Lower leg skin (tissue), 4 donors: ENCODE results near the gene LRP5. TPM values are rescaled to one million over a fixed set of nuclear protein-coding genes. Genes with fewer than 3 reads are reported as not detected.
"Not testable (repeated sequence)": the region's sequence is repeated elsewhere in the genome, so short reads cannot be mapped to it uniquely, and the experiment has no call there.

ENCODE experiments used
- DNase-seq, 2 donors: peaks; one replicate each; pipeline ENCODE4 v3.0.0-alpha.2; 2019; ENCODE audit warnings: low spot score in 2 of 2
- H3K4me3 ChIP-seq: fragments of 200-600 bp; sonication (generic); 2 replicates; pipeline ENCODE4 v1.5.1; 2017; ENCODE audit warnings: mild to moderate bottlenecking, low read depth; ENCODE audit not compliant: poor library complexity, severe bottlenecking
- POLR2A ChIP-seq, 2 donors: fragments of 450-650 bp; IDR thresholded peaks; one replicate each; pipeline ENCODE4 v1.6.1; 2016 to 2017; ENCODE audit warnings: antibody characterized with exemption in 2 of 2, mild to moderate bottlenecking in 1 of 2, moderate library complexity in 1 of 2
- WGBS, 2 donors: methylation state at CpG; one replicate each; pipeline ENCODE4 v1.1.5; 2018; 5-methylcytosine and 5-hydroxymethylcytosine counted together
- intact Hi-C: fragments of 100-400 bp; cut with DNase I; formaldehyde crosslinking; loops from one replicate; pipeline ENCODE4 v1.15.0; 2023; ENCODE audit warnings: low total_unique reads
- total RNA-seq, 4 donors: library from RNA; depleted of rRNA; stranded (reverse); fragments of >200 nt; gene quantifications; one replicate each; pipeline ENCODE4 v1.1.0, GENCODE V29; 2016
- TF ChIP-seq, protein P1 (sequence below), 3 donors: fragments of 450-650 bp; IDR thresholded peaks; one replicate each; pipeline ENCODE4 v1.5.1; 2016; ENCODE audit warnings: antibody characterized with exemption in 3 of 3, mild to moderate bottlenecking in 3 of 3, moderate library complexity in 2 of 3

LRP5 gene
- total RNA-seq, 4 donors from 2014 or later: 25.0 to 53.5 (median 29.3) TPM

- H3K4me3 ChIP-seq: no peak overlapping the region
- no peak for DNase-seq
- 83 to 87% methylated on average over 1 of the region's 1 CpG for WGBS, 2 donors
- TF ChIP-seq, protein P1, sequence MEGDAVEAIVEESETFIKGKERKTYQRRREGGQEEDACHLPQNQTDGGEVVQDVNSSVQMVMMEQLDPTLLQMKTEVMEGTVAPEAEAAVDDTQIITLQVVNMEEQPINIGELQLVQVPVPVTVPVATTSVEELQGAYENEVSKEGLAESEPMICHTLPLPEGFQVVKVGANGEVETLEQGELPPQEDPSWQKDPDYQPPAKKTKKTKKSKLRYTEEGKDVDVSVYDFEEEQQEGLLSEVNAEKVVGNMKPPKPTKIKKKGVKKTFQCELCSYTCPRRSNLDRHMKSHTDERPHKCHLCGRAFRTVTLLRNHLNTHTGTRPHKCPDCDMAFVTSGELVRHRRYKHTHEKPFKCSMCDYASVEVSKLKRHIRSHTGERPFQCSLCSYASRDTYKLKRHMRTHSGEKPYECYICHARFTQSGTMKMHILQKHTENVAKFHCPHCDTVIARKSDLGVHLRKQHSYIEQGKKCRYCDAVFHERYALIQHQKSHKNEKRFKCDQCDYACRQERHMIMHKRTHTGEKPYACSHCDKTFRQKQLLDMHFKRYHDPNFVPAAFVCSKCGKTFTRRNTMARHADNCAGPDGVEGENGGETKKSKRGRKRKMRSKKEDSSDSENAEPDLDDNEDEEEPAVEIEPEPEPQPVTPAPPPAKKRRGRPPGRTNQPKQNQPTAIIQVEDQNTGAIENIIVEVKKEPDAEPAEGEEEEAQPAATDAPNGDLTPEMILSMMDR (IDR thresholded peaks at IDR 0.05): no peak
- TF ChIP-seq POLR2A (IDR thresholded peaks at IDR 0.05): no peak
- intact Hi-C loops: no loop called here
Observed at GRCh38 chr11:68473693-68474092, 161.3 kb downstream of the LRP5 start.

- intact Hi-C loops: not testable (repeated sequence)
Observed at GRCh38 chr11:68475626-68476025, 163.2 kb downstream of the LRP5 start.

GRCh38 chr11:68479390-68479789 is 167.0 kb downstream of the LRP5 start:
- TF ChIP-seq POLR2A (IDR thresholded peaks at IDR 0.05): no peak
- TF ChIP-seq, protein P1 (IDR thresholded peaks at IDR 0.05): no peak
- H3K4me3 ChIP-seq: no peak overlapping the region
- intact Hi-C loops: no loop called here
- 87 to 93% methylated on average over 3 of the region's 3 CpGs for WGBS, 2 donors
- DNase-seq: no peak

More at GRCh38 chr11:68475626-68476025, 163.2 kb downstream of the LRP5 start:
- DNase-seq, H3K4me3 ChIP-seq: not testable (repeated sequence)
- WGBS, 2 donors: 92 to 98% methylated on average over 18 to 26 of the region's 34 CpGs

DNA sequence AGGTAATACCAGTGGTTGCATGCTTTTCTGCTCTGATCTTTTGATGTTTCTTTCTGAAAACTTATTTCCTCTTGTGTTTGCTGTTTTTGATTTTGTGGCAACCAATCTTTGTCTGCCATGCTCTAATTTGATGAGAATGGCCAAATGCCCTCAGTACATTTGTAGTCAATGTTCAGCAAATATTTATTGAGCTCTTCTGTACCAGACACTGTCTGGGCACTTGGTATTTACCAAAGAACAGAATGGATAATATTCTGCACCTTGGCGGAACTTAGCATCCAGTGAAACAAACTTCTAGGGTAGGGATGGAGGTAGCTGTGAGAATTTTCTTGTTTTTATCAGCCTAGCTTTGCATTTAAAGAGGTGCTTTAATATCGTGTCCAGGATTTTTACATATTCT is 167.8 kb downstream of the LRP5 start:
- 79 to 87% methylated on average over 2 of the region's 2 CpGs for WGBS, 2 donors
- no peak for TF ChIP-seq POLR2A (IDR thresholded peaks at IDR 0.05)
- TF ChIP-seq, protein P1 (IDR thresholded peaks at IDR 0.05): no peak
- intact Hi-C loops: no loop called here
- no peak overlapping the region for H3K4me3 ChIP-seq
- DNase-seq: no peak

- 23 to 27% methylated on average over 3 of the region's 3 CpGs for WGBS, 2 donors
- TF ChIP-seq, protein P1 (IDR thresholded peaks at IDR 0.05): no peak
- TF ChIP-seq POLR2A (IDR thresholded peaks at IDR 0.05): no peak
Observed at GRCh38 chr11:68480852-68481510, 168.6 kb downstream of the LRP5 start.

DNA sequence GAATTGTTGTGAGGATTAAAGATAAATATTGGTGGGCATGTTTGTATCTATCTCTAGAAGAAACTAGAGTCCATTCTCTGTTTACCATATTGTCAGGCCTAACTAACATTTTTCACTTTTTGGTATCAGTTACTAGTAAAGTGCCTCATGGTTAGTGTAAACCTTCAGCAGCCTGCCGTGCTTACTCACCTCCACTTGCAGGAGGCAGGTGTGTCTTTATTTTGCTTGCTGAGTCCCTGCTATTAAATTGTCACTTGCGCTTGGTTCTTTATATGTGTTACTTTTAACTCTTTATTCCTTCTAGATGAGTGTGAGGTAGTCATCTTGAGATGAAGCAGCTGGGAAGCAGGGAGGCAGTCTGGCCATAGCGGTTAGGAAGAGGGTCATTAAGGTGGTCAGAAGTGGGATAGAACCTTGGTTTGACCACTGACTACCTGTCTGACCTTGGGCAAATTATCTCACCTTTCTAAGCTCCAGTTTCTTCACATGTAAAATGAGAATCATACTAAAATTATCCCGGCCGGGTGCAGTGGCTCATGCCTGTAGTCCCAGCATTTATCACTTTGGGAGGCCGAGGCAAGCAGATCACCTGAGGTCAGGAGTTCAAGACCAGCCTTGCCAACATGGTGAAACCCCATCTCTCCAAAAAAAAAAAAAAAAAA is 169.3 kb downstream of the LRP5 start:
- no peak for TF ChIP-seq POLR2A (IDR thresholded peaks at IDR 0.05)
- TF ChIP-seq, protein P1 (IDR thresholded peaks at IDR 0.05): no peak
- intact Hi-C loops: no loop called here
- no peak overlapping the region for H3K4me3 ChIP-seq
- 84 to 88% methylated on average over 6 of the region's 6 CpGs for WGBS, 2 donors
- no peak for DNase-seq

More at GRCh38 chr11:68480852-68481510, 168.6 kb downstream of the LRP5 start:
- H3K4me3 ChIP-seq: no peak overlapping the region
- intact Hi-C loops: no loop called here
- no peak for DNase-seq
